GM10266 (cell line): ENCODE results near the gene MYO3B.
"Not testable (repeated sequence)": the region's sequence is repeated elsewhere in the genome, so short reads cannot be mapped to it uniquely, and the experiment has no call there.

Source experiments
- DNase-seq: peaks from one replicate; pipeline ENCODE4 v3.0.0; 2012; ENCODE audit errors: extremely low spot score
- CTCF ChIP-seq: IDR thresholded peaks from 2 replicates; pipeline ENCODE4 v1.5.1; 2012; ENCODE audit warnings: mild to moderate bottlenecking, low read depth; ENCODE audit not compliant: control insufficient read depth, insufficient read depth; ENCODE audit errors: missing control alignments

Gene MYO3B

GRCh38 chr2:170530803-170531564 is 353.0 kb downstream of the MYO3B start:
- TF ChIP-seq CTCF: no peak
- DNase-seq: no peak

GRCh38 chr2:170531876-170532275 is 353.9 kb downstream of the MYO3B start:
- no peak for DNase-seq
- no peak for TF ChIP-seq CTCF

GRCh38 chr2:170533156-170533555 is 355.2 kb downstream of the MYO3B start:
- no peak for TF ChIP-seq CTCF
- no peak for DNase-seq

GRCh38 chr2:170535552-170535951 is 357.6 kb downstream of the MYO3B start:
- no peak for TF ChIP-seq CTCF

GRCh38 chr2:170544817-170545216 is 366.9 kb downstream of the MYO3B start:
- TF ChIP-seq CTCF: no peak

More at GRCh38 chr2:170535552-170535951, 357.6 kb downstream of the MYO3B start:
- DNase-seq: no peak

GRCh38 chr2:170548304-170548703 is 370.4 kb downstream of the MYO3B start:
- TF ChIP-seq CTCF: no peak
- no peak for DNase-seq

More at GRCh38 chr2:170544817-170545216, 366.9 kb downstream of the MYO3B start:
- no peak for DNase-seq

- DNase-seq: no peak
- TF ChIP-seq CTCF: no peak
Measured at GRCh38 chr2:170550501-170550900, 372.6 kb downstream of the MYO3B start.

GRCh38 chr2:170551899-170552298 is 374.0 kb downstream of the MYO3B start:
- DNase-seq: not testable (repeated sequence)
